HL-60 (cell line): Measurements from ENCODE around the gene RNU5D-1.

Experiments
- GABPA ChIP-seq: IDR thresholded peaks from 2 replicates; pipeline ENCODE4 v1.6.1; 2012; ENCODE audit warnings: low read depth
- POLR2AphosphoS5 ChIP-seq: IDR thresholded peaks from 2 replicates; pipeline ENCODE4 v1.6.1; 2012; ENCODE audit warnings: low read depth
- REST ChIP-seq: IDR thresholded peaks from 2 replicates; pipeline ENCODE4 v1.6.1; 2012; ENCODE audit warnings: low read depth; ENCODE audit not compliant: insufficient replicate concordance
- SPI1 ChIP-seq: IDR thresholded peaks from 2 replicates; pipeline ENCODE4 v1.6.1; 2012; ENCODE audit warnings: low read depth, mild to moderate bottlenecking, borderline replicate concordance
- TF ChIP-seq, protein P1 (sequence below): IDR thresholded peaks from one replicate; pipeline ENCODE4 v1.5.1; 2011; ENCODE audit warnings: low read length, control low read depth, inconsistent platforms; ENCODE audit not compliant: insufficient read depth

- TF ChIP-seq, protein P1, sequence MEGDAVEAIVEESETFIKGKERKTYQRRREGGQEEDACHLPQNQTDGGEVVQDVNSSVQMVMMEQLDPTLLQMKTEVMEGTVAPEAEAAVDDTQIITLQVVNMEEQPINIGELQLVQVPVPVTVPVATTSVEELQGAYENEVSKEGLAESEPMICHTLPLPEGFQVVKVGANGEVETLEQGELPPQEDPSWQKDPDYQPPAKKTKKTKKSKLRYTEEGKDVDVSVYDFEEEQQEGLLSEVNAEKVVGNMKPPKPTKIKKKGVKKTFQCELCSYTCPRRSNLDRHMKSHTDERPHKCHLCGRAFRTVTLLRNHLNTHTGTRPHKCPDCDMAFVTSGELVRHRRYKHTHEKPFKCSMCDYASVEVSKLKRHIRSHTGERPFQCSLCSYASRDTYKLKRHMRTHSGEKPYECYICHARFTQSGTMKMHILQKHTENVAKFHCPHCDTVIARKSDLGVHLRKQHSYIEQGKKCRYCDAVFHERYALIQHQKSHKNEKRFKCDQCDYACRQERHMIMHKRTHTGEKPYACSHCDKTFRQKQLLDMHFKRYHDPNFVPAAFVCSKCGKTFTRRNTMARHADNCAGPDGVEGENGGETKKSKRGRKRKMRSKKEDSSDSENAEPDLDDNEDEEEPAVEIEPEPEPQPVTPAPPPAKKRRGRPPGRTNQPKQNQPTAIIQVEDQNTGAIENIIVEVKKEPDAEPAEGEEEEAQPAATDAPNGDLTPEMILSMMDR = no peak
- TF ChIP-seq REST = no peak
- no peak for TF ChIP-seq SPI1
- no peak for TF ChIP-seq POLR2AphosphoS5
- no peak for TF ChIP-seq GABPA
Observed at GRCh38 chr1:44685881-44686280, 45.1 kb downstream of the RNU5D-1 start.
